HEK293T (cell line): ENCODE data around the gene RAET1G.

Experiments used
- CTCF ChIA-PET: fragments of 350-600 bp; formaldehyde crosslinking; extraction: SDS; loops from one replicate; lab custom pipeline; 2021; ENCODE audit warnings: antibody characterized with exemption, inconsistent platforms; lab: Yijun Ruan, JAX
- POLR2A ChIA-PET: fragments of 350-600 bp; formaldehyde crosslinking; extraction: SDS; loops from one replicate; lab custom pipeline; 2020; ENCODE audit warnings: antibody characterized with exemption, inconsistent platforms; lab: Yijun Ruan, JAX
- DNase-seq: peaks from one replicate; pipeline ENCODE4 v3.0.0; 2012; ENCODE audit warnings: mixed read lengths; ENCODE audit errors: extremely low spot score
- ARNT ChIP-seq: fragments of 450-650 bp; IDR thresholded peaks from 2 replicates; pipeline ENCODE4 v1.6.1; 2017; ENCODE audit warnings: mild to moderate bottlenecking
- BHLHE40 ChIP-seq: fragments of 450-650 bp; IDR thresholded peaks from 2 replicates; pipeline ENCODE4 v1.6.1; 2016; ENCODE audit warnings: mild to moderate bottlenecking, moderate library complexity, borderline replicate concordance
- CTBP1 ChIP-seq: fragments of 450-650 bp; IDR thresholded peaks from 2 replicates; pipeline ENCODE4 v1.6.1; 2016; ENCODE audit warnings: borderline replicate concordance
- ELF4 ChIP-seq: fragments of 450-650 bp; IDR thresholded peaks from 2 replicates; pipeline ENCODE4 v1.6.1; 2017; ENCODE audit warnings: antibody characterized with exemption
- FOXA1 ChIP-seq: fragments of 450-650 bp; IDR thresholded peaks from 2 replicates; pipeline ENCODE4 v1.6.1; 2016; ENCODE audit warnings: mild to moderate bottlenecking
- FOXK2 ChIP-seq: fragments of 450-650 bp; IDR thresholded peaks from 2 replicates; pipeline ENCODE4 v1.6.1; 2016; ENCODE audit warnings: mild to moderate bottlenecking
- FOXM1 ChIP-seq: fragments of 450-650 bp; IDR thresholded peaks from 2 replicates; pipeline ENCODE4 v1.6.1; 2017; ENCODE audit warnings: mild to moderate bottlenecking, borderline replicate concordance
- HDGF ChIP-seq: fragments of 450-650 bp; IDR thresholded peaks from 2 replicates; pipeline ENCODE4 v1.6.1; 2017; ENCODE audit warnings: antibody characterized with exemption, borderline replicate concordance
- L3MBTL2 ChIP-seq: fragments of 450-650 bp; conservative IDR thresholded peaks from 2 replicates; pipeline ENCODE4 v1.6.1; 2016; ENCODE audit warnings: mild to moderate bottlenecking
- LEF1 ChIP-seq: fragments of 450-650 bp; IDR thresholded peaks from 2 replicates; pipeline ENCODE4 v1.6.1; 2017; ENCODE audit warnings: mild to moderate bottlenecking, borderline replicate concordance
- NFRKB ChIP-seq: fragments of 450-650 bp; IDR thresholded peaks from 2 replicates; pipeline ENCODE4 v1.6.1; 2016; ENCODE audit warnings: mild to moderate bottlenecking, moderate library complexity
- SP1 ChIP-seq: fragments of 450-650 bp; IDR thresholded peaks from 2 replicates; pipeline ENCODE4 v1.6.1; 2017
- SUZ12 ChIP-seq: fragments of 450-650 bp; IDR thresholded peaks from 2 replicates; pipeline ENCODE4 v1.6.1; 2016; ENCODE audit warnings: mild to moderate bottlenecking
- TARDBP ChIP-seq: fragments of 450-650 bp; IDR thresholded peaks from 2 replicates; pipeline ENCODE4 v1.6.1; 2016
- ZNF384 ChIP-seq: fragments of 450-650 bp; IDR thresholded peaks from 2 replicates; pipeline ENCODE4 v1.6.1; 2016
- TF ChIP-seq, protein P1 (sequence below): fragments of 450-650 bp; IDR thresholded peaks from 2 replicates; pipeline ENCODE4 v1.6.1; 2016

Gene RAET1G

DNA sequence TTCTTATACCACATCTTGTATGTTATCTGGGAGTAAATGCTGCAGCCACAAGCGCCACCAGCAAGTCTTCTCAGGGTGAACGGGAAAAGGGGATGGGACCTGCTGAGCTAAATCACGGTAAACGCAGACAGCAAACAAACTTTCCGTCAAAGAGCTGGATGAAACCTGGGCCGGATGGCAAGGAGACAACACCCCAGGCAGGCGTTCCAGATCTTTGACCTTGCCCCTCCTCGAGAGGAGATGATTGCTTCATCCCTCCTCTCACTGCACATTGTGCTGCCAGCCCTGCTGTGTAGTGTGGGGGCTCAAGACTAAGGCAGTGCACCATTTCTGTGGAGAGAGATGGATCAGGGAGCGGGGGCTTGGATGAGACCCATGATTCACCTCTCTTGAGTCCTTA, 34.8 kb downstream of the RAET1G start:
- DNase-seq, result no peak
- ChIA-PET CTCF (interaction anchor here (1.0 kb wide), 1 partner anchor 54 kb away, joined by 3 read pairs; no protein-coding TSS in a partner anchor), POLR2A (no interaction called here)
- TF ChIP-seq FOXA1 (no peak), HDGF (no peak), ELF4 (no peak), FOXM1 (no peak), NFRKB (no peak), L3MBTL2 (no peak), SUZ12 (no peak), ARNT (no peak), LEF1 (no peak), SP1 (no peak), BHLHE40 (no peak), FOXK2 (no peak), TARDBP (no peak), CTBP1 (no peak), ZNF384 (no peak)
- TF ChIP-seq, protein P1, sequence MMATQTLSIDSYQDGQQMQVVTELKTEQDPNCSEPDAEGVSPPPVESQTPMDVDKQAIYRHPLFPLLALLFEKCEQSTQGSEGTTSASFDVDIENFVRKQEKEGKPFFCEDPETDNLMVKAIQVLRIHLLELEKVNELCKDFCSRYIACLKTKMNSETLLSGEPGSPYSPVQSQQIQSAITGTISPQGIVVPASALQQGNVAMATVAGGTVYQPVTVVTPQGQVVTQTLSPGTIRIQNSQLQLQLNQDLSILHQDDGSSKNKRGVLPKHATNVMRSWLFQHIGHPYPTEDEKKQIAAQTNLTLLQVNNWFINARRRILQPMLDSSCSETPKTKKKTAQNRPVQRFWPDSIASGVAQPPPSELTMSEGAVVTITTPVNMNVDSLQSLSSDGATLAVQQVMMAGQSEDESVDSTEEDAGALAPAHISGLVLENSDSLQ, result no peak

DNA sequence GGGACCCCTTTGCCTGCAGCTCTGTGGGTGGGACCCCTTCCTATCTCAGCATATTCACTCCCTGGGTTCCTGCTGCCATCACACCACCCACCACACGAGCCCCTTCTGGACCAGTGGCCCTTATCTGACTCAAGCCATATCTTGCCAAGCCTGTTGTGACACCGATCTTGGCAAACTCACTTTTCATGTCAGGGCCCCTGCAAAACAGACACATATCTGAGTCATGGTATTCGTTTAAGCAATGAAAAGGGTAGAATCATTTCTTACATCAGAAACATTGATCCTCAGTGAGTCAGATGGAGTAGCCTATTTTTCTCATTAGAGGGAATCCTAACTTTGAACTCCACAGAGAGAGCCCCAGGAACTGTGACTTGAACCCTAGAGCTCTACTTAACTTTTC, 35.6 kb downstream of the RAET1G start:
- DNase-seq, result no peak
- POLR2A ChIA-PET, result no interaction called here
- TF ChIP-seq TARDBP (no peak), SP1 (no peak), FOXA1 (no peak), CTBP1 (no peak), ARNT (no peak), HDGF (no peak), FOXM1 (no peak), NFRKB (no peak), ZNF384 (no peak), ELF4 (no peak), LEF1 (no peak), L3MBTL2 (no peak), SUZ12 (no peak), FOXK2 (no peak), BHLHE40 (no peak)
- TF ChIP-seq, protein P1, result no peak
- CTCF ChIA-PET, result no interaction called here

DNA sequence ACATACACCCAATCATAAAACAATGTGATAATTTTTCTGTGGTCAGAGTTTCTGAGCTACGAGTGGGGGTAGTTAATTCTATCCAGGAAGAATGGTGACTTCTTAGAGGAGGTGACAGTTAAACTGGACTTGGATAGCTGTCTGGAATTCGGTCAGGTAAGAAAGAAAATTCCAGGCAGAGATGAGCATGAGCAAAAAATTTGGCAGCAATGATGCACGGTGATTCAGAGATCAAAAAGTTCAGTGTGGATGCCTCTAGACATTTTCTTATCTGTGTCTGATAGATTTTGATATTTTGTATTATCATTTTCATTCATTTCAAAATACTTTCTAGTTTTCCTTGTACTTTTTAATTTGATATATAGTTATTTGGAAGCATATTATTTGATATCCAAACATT, 37.0 kb downstream of the RAET1G start:
- ChIA-PET POLR2A (no interaction called here), CTCF (no interaction called here)
- no peak for TF ChIP-seq HDGF
- TF ChIP-seq LEF1, result no peak
- TF ChIP-seq FOXM1, result no peak
- no peak for TF ChIP-seq SUZ12
- TF ChIP-seq TARDBP, result no peak
- no peak for TF ChIP-seq ZNF384
- TF ChIP-seq L3MBTL2, result no peak
- no peak for TF ChIP-seq NFRKB
- TF ChIP-seq FOXA1, result no peak
- TF ChIP-seq CTBP1, result no peak
- no peak for TF ChIP-seq ELF4
- no peak for TF ChIP-seq FOXK2
- TF ChIP-seq, protein P1, result no peak
- no peak for TF ChIP-seq SP1
- no peak for TF ChIP-seq BHLHE40
- TF ChIP-seq ARNT, result no peak
- DNase-seq, result no peak

DNA sequence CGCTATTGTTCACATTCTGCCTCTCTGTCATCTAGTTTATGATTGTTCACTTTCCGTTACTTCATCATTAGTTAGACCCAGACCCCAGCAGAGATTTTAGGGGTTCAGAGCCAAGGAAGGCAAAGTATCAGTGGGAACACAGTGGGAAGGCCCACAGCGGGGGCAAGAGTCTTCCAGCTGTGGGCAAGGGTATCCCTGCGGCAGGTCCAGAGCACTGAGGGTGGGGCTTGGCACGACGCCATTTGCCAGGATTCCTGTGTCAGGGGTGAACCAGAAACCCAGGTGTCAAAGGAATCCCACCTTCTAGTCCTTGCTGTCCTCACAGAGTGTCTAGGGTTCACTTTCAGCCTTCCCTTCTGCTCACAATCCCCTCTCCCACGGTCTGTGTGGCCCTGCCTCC, 38.3 kb downstream of the RAET1G start:
- TF ChIP-seq BHLHE40, result no peak
- TF ChIP-seq TARDBP, result no peak
- POLR2A ChIA-PET, result no interaction called here

DNA sequence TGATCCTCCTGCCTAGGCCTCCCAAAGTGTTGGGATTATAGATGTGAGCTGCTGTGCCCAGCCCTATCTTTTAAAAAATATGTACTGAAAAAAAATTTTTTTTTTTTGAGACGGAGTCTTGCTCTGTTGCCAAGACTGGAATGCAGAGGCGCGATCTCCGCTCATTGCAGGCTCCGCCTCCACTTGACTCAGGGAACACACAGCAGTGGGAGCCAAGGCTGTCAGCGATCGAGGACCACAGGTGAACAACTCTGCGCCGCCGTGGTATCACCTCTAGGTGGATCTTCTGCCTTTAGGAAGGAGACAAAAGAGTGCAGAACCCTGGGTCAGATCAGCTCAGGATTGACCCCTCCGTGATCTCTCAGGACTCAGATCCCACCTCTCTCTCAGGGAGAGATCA, 38.7 kb downstream of the RAET1G start:
- no peak for DNase-seq
- ChIA-PET CTCF (no interaction called here), POLR2A (no interaction called here)
- no peak for TF ChIP-seq TARDBP
- no peak for TF ChIP-seq SP1
- TF ChIP-seq CTBP1, result no peak
- TF ChIP-seq, protein P1, result no peak
- no peak for TF ChIP-seq LEF1
- no peak for TF ChIP-seq BHLHE40
- TF ChIP-seq SUZ12, result no peak
- no peak for TF ChIP-seq NFRKB
- no peak for TF ChIP-seq FOXM1
- no peak for TF ChIP-seq FOXA1
- no peak for TF ChIP-seq HDGF

More for the DNA sequence above, 38.3 kb downstream of the RAET1G start:
- CTCF ChIA-PET, result no interaction called here
- DNase-seq, result no peak

DNA sequence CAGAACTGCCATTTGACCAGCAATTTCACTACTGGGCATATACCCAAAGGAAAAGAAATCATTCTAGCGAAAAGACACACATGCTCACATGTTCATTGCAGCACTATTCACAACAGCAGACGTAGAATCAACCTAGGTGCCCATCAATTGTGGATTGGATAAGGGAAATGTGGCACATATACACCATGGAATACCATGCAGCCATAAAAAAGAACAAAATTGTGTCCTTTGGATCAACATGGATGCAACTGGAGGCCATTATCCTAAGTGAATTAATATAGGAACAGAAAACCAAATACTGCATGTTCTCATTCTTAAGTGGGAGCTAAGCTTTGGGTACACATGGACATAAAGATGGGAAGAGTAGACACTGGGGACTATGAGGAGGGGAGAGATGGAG, 41.1 kb downstream of the RAET1G start:
- ChIA-PET POLR2A (no interaction called here), CTCF (no interaction called here)
- no peak for TF ChIP-seq ARNT
- DNase-seq, result no peak
